Measurements from ENCODE around the gene POLR2F.

DNA sequence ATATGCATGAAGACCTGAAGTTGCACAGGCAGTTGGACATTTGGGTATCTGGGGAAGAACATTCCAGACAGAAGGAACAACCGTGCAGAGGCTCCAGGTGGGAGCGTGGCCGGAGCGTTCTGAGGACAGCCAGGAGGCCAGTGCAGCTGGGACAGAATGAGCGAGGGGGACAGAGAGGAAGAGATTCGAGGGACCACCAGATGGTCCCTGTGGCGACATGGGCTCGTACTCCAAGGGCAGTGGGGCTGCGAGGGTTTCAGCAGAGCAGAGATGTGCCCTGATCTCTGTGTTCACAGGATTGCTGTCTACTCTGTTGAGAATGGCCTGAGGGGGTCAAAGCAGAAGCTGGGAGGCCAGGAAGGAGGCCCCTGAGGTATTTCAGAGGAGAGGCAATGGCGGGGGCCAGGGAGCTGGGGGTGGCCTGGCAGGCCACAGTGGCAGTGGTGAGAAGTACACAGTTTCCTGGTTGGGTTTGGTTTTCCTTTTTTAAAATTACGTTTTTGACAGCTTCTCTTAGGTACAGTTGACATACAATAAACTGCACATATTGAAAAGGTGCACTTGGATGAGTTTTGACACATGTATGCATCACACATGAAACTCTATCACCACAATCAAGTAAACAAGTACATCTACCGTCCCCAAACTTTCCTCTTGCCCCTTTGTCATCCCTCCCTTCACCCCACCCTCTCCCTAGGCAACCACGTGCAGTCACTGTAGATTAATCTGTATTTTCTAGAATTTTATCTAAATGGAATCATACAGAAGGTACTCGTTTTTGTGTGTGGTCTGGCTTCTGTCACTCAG, 55.7 kb downstream of the POLR2F start:
- TF ChIP-seq, protein P1, sequence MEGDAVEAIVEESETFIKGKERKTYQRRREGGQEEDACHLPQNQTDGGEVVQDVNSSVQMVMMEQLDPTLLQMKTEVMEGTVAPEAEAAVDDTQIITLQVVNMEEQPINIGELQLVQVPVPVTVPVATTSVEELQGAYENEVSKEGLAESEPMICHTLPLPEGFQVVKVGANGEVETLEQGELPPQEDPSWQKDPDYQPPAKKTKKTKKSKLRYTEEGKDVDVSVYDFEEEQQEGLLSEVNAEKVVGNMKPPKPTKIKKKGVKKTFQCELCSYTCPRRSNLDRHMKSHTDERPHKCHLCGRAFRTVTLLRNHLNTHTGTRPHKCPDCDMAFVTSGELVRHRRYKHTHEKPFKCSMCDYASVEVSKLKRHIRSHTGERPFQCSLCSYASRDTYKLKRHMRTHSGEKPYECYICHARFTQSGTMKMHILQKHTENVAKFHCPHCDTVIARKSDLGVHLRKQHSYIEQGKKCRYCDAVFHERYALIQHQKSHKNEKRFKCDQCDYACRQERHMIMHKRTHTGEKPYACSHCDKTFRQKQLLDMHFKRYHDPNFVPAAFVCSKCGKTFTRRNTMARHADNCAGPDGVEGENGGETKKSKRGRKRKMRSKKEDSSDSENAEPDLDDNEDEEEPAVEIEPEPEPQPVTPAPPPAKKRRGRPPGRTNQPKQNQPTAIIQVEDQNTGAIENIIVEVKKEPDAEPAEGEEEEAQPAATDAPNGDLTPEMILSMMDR (IDR thresholded peaks at IDR 0.05 in 4 of 5, conservative IDR thresholded peaks at IDR 0.05 in 1 of 5) = no peak
- no peak for TF ChIP-seq POLR2A (IDR thresholded peaks at IDR 0.05)
